Activated CD4-positive, alpha-beta T cell treated with anti-CD3 and anti-CD28 coated beads, Interleukin-2, amount 10 ng/mL, durations not matched to agents 7 days and 5 days (primary cell): ENCODE results near the gene ICE2. TPM values are rescaled to one million over a fixed set of nuclear protein-coding genes. Genes with fewer than 3 reads are reported as not detected.

ENCODE experiments used
- CTCF ChIA-PET: fragments of 350-600 bp; sonication (Branson Sonifier 250); formaldehyde crosslinking; loops from one replicate; lab custom pipeline; 2021; ENCODE audit warnings: antibody characterized with exemption; lab: Charles Lee
- POLR2A ChIA-PET: fragments of 350-600 bp; sonication (Branson Sonifier 250); formaldehyde crosslinking; loops from one replicate; lab custom pipeline; 2021; ENCODE audit warnings: antibody characterized with exemption; lab: Charles Lee
- DNase-seq: peaks from one replicate; pipeline ENCODE4 v3.0.0-alpha.2; 2020
- H3K27ac Mint-ChIP-seq: one replicate; pipeline ENCODE4 v1.8.0; 2021; ENCODE audit warnings: mild to moderate bottlenecking, moderate library complexity, mixed read lengths
- H3K27me3 Mint-ChIP-seq: one replicate; pipeline ENCODE4 v1.8.0; 2021; ENCODE audit warnings: mixed read lengths
- H3K36me3 Mint-ChIP-seq: one replicate; pipeline ENCODE4 v1.8.0; 2021; ENCODE audit warnings: low read depth, mixed read lengths
- H3K4me1 Mint-ChIP-seq: one replicate; pipeline ENCODE4 v1.8.0; 2021; ENCODE audit warnings: mixed read lengths
- H3K4me3 Mint-ChIP-seq: one replicate; pipeline ENCODE4 v1.8.0; 2021; ENCODE audit warnings: mild to moderate bottlenecking, moderate library complexity, mixed read lengths
- H3K9me3 Mint-ChIP-seq: one replicate; pipeline ENCODE4 v1.8.0; 2021; ENCODE audit warnings: mixed read lengths
- total RNA-seq, 2 experiments: library from RNA; stranded (reverse); gene quantifications; one replicate each; pipeline ENCODE4 v1.2.3, GENCODE V29; 2021

Gene ICE2
- total RNA-seq, 2 experiments from 2014 or later = 70.0 to 77.7 TPM

- H3K27ac Mint-ChIP-seq = no peak overlapping the region
- DNase-seq = no peak
- peaks cover 9% of the 10 kb centered on the region for H3K4me1 Mint-ChIP-seq
- H3K4me3 Mint-ChIP-seq = no peak overlapping the region
- ChIA-PET CTCF (interaction anchor here (1.7 kb wide), 1 partner anchor 23 kb away, joined by 6 read pairs; no protein-coding TSS in a partner anchor), POLR2A (no interaction called here)
- peaks cover 45% of the 10 kb centered on the region for H3K36me3 Mint-ChIP-seq
- H3K9me3 Mint-ChIP-seq = no peaks in the 10 kb centered on the region
- H3K27me3 Mint-ChIP-seq = no peaks in the 10 kb centered on the region
Measured at GRCh38 chr15:60464836-60465630, 13.9 kb downstream of the ICE2 start.

GRCh38 chr15:60462027-60462426, 16.9 kb downstream of the ICE2 start:
- no peak overlapping the region for H3K27ac Mint-ChIP-seq
- H3K9me3 Mint-ChIP-seq = no peaks in the 10 kb centered on the region
- H3K27me3 Mint-ChIP-seq = no peaks in the 10 kb centered on the region
- H3K36me3 Mint-ChIP-seq = peaks cover 27% of the 10 kb centered on the region
- H3K4me1 Mint-ChIP-seq = peaks cover 4% of the 10 kb centered on the region
- ChIA-PET POLR2A (no interaction called here), CTCF (no interaction called here)
- DNase-seq = no peak
- H3K4me3 Mint-ChIP-seq = no peak overlapping the region

GRCh38 chr15:60460931-60461330, 18.0 kb downstream of the ICE2 start:
- ChIA-PET POLR2A (no interaction called here), CTCF (no interaction called here)
- Mint-ChIP-seq H3K4me3 (no peak overlapping the region), H3K27ac (no peak overlapping the region), H3K36me3 (peaks cover 26% of the 10 kb centered on the region), H3K4me1 (peaks cover 4% of the 10 kb centered on the region), H3K27me3 (no peaks in the 10 kb centered on the region), H3K9me3 (no peaks in the 10 kb centered on the region)
- no peak for DNase-seq

- H3K27ac Mint-ChIP-seq = no peak overlapping the region
- H3K4me1 Mint-ChIP-seq = peaks cover 4% of the 10 kb centered on the region
- no peaks in the 10 kb centered on the region for H3K27me3 Mint-ChIP-seq
- ChIA-PET POLR2A (no interaction called here), CTCF (no interaction called here)
- H3K9me3 Mint-ChIP-seq = no peaks in the 10 kb centered on the region
- peaks cover 23% of the 10 kb centered on the region for H3K36me3 Mint-ChIP-seq
- no peak overlapping the region for H3K4me3 Mint-ChIP-seq
- no peak for DNase-seq
Measured at GRCh38 chr15:60458721-60459120, 20.2 kb downstream of the ICE2 start.

- Mint-ChIP-seq H3K4me1 (peaks cover 4% of the 10 kb centered on the region), H3K36me3 (peaks cover 22% of the 10 kb centered on the region), H3K27me3 (no peaks in the 10 kb centered on the region), H3K27ac (no peak overlapping the region), H3K9me3 (no peaks in the 10 kb centered on the region), H3K4me3 (no peak overlapping the region)
- ChIA-PET POLR2A (no interaction called here), CTCF (no interaction called here)
- DNase-seq = no peak
Measured at GRCh38 chr15:60457985-60458384, 21.0 kb downstream of the ICE2 start.

GRCh38 chr15:60454824-60455223, 24.1 kb downstream of the ICE2 start:
- ChIA-PET CTCF (interaction anchor here (1.0 kb wide), 1 partner anchor 13 kb away, joined by 3 read pairs; no protein-coding TSS in a partner anchor), POLR2A (interaction anchor here (0.6 kb wide), 1 partner anchor 198 kb away, joined by 4 read pairs; no protein-coding TSS in a partner anchor)
- H3K27ac Mint-ChIP-seq = no peak overlapping the region
- H3K27me3 Mint-ChIP-seq = no peaks in the 10 kb centered on the region
- no peaks in the 10 kb centered on the region for H3K9me3 Mint-ChIP-seq
- peaks cover 28% of the 10 kb centered on the region for H3K36me3 Mint-ChIP-seq
- DNase-seq = no peak
- no peaks in the 10 kb centered on the region for H3K4me1 Mint-ChIP-seq
- no peak overlapping the region for H3K4me3 Mint-ChIP-seq

- Mint-ChIP-seq H3K4me1 (no peaks in the 10 kb centered on the region), H3K27ac (no peak overlapping the region), H3K27me3 (no peaks in the 10 kb centered on the region), H3K9me3 (no peaks in the 10 kb centered on the region), H3K4me3 (no peak overlapping the region), H3K36me3 (peaks cover 37% of the 10 kb centered on the region)
- no peak for DNase-seq
- ChIA-PET CTCF (interaction anchor here (0.7 kb wide), 1 partner anchor 122 kb away, joined by 3 read pairs; no protein-coding TSS in a partner anchor), POLR2A (interaction anchor here (0.6 kb wide), 1 partner anchor 85 kb away, joined by 3 read pairs; no protein-coding TSS in a partner anchor)
Measured at GRCh38 chr15:60448668-60449360, 30.1 kb downstream of the ICE2 start.

- no peaks in the 10 kb centered on the region for H3K9me3 Mint-ChIP-seq
- H3K36me3 Mint-ChIP-seq = peaks cover 30% of the 10 kb centered on the region
- ChIA-PET POLR2A (no interaction called here), CTCF (interaction anchor here (0.6 kb wide), 1 partner anchor 548 kb away, joined by 7 read pairs; no protein-coding TSS in a partner anchor)
- no peak for DNase-seq
- H3K27me3 Mint-ChIP-seq = no peaks in the 10 kb centered on the region
- H3K27ac Mint-ChIP-seq = no peak overlapping the region
- H3K4me1 Mint-ChIP-seq = peaks cover 4% of the 10 kb centered on the region
- H3K4me3 Mint-ChIP-seq = no peak overlapping the region
Measured at GRCh38 chr15:60444289-60444912, 34.5 kb downstream of the ICE2 start.

GRCh38 chr15:60442763-60443162, 36.2 kb downstream of the ICE2 start:
- Mint-ChIP-seq H3K4me1 (peaks cover 4% of the 10 kb centered on the region), H3K27ac (no peak overlapping the region), H3K27me3 (no peaks in the 10 kb centered on the region), H3K36me3 (peaks cover 21% of the 10 kb centered on the region), H3K4me3 (no peak overlapping the region), H3K9me3 (no peaks in the 10 kb centered on the region)
- ChIA-PET POLR2A (no interaction called here), CTCF (interaction anchor here (0.8 to 1.6 kb wide), 4 partner anchors 12 to 391 kb away, joined by 3 to 6 read pairs (median 4); no protein-coding TSS in a partner anchor)
- DNase-seq = no peak

GRCh38 chr15:60442031-60442650, 36.8 kb downstream of the ICE2 start:
- POLR2A ChIA-PET = no interaction called here

GRCh38 chr15:60441331-60441730, 37.6 kb downstream of the ICE2 start:
- Mint-ChIP-seq H3K4me3 (no peak overlapping the region), H3K4me1 (peaks cover 4% of the 10 kb centered on the region), H3K27me3 (no peaks in the 10 kb centered on the region), H3K36me3 (peaks cover 18% of the 10 kb centered on the region), H3K27ac (no peak overlapping the region), H3K9me3 (no peaks in the 10 kb centered on the region)
- ChIA-PET CTCF (interaction anchor here (0.6 to 1.6 kb wide), 6 partner anchors 9 to 78 kb away, joined by 3 to 6 read pairs (median 3); no protein-coding TSS in a partner anchor), POLR2A (no interaction called here)
- DNase-seq = no peak

More at GRCh38 chr15:60442031-60442650, 36.8 kb downstream of the ICE2 start:
- Mint-ChIP-seq H3K27me3 (no peaks in the 10 kb centered on the region), H3K36me3 (peaks cover 21% of the 10 kb centered on the region), H3K27ac (no peak overlapping the region), H3K4me1 (peaks cover 4% of the 10 kb centered on the region), H3K4me3 (no peak overlapping the region), H3K9me3 (no peaks in the 10 kb centered on the region)
- CTCF ChIA-PET = interaction anchor here (0.8 to 1.6 kb wide), 6 partner anchors 10 to 392 kb away, joined by 3 to 6 read pairs (median 4); no protein-coding TSS in a partner anchor
- no peak for DNase-seq

GRCh38 chr15:60438646-60439045, 40.3 kb downstream of the ICE2 start:
- CTCF ChIA-PET = no interaction called here
- peaks cover 21% of the 10 kb centered on the region for H3K36me3 Mint-ChIP-seq

More at GRCh38 chr15:60438646-60439045, 40.3 kb downstream of the ICE2 start:
- H3K27me3 Mint-ChIP-seq = no peaks in the 10 kb centered on the region
- no peak overlapping the region for H3K4me3 Mint-ChIP-seq
- POLR2A ChIA-PET = no interaction called here
- no peaks in the 10 kb centered on the region for H3K9me3 Mint-ChIP-seq
- no peak overlapping the region for H3K27ac Mint-ChIP-seq
- DNase-seq = no peak
- H3K4me1 Mint-ChIP-seq = peaks cover 4% of the 10 kb centered on the region
